T47D (cell line): ENCODE results near the gene LRRC26.

Experiments
- DNase-seq, 2 experiments: peaks; one replicate each; pipeline versions ENCODE4 v3.0.0 to v3.0.0-alpha.2; 2011 to 2012; ENCODE audit warnings: low read depth in 1 of 2, low spot score in 1 of 2
- JUND ChIP-seq: IDR thresholded peaks from 2 replicates; pipeline ENCODE4 v1.6.1; 2012; ENCODE audit warnings: low read depth
- in situ Hi-C: cut with HindIII; loops from 2 replicates; pipeline ENCODE4 v1.10.0; 2016; ENCODE audit warnings: low sequenced_read_pairs, low pct_unique_long_range_greater_than_20kb

The LRRC26 gene

GRCh38 chr9:137186385-137186784 lies 16.5 kb upstream of the LRRC26 start:
- no peak for DNase-seq
- TF ChIP-seq JUND: no peak
- in situ Hi-C loops: no loop called here

DNA sequence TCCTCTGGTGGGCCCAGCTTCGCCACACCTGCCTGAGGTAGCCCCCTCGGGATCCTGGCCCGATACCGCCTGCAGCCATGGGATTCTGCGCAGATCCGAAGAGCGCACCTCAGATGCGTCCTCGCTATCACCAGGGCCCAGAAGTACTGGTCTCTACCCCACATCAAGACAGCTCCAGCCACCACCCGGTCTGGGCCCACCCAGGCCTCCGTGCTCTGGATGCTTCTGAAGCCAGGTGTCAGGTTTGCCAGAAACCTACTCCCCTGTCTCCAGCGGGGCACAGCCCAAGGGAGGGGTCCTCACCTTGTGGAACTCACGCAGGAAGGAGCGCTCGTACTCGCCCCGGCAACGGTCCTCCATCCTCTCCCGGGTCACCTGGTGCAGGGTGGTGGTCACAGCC lies 16.1 kb upstream of the LRRC26 start:
- in situ Hi-C loops: no loop called here
- no peak for DNase-seq
- TF ChIP-seq JUND: no peak

- DNase-seq: no peak
- no peak for TF ChIP-seq JUND
- in situ Hi-C loops: no loop called here
Measured at GRCh38 chr9:137184881-137185660, 15.2 kb upstream of the LRRC26 start.

GRCh38 chr9:137183980-137184595 lies 14.2 kb upstream of the LRRC26 start:
- no peak for DNase-seq
- in situ Hi-C loops: no loop called here
- no peak for TF ChIP-seq JUND

- DNase-seq: no peak
Measured at GRCh38 chr9:137182836-137183235, 13.0 kb upstream of the LRRC26 start.

DNA sequence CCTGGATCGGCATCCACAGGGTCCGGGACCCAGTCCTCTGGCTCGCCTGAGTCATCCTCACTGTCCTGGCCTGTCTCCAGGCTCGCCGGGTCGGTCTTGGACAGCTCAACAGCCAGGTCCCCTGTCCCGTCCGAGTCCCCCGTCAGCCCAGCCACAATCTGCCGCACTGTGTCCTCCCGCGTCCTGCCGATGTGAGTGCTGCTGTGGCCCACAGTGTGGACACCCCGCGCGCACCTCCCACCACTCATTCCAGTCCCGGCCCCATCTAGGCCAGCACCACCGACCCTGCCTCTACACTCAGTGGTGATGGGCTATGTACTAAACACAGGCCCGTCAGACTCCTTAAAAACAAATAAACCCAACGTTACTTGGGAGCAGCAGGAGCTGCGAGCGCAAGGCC lies 11.8 kb upstream of the LRRC26 start:
- no peak for TF ChIP-seq JUND
- DNase-seq: no peak
- in situ Hi-C loops: no loop called here

More at GRCh38 chr9:137182836-137183235, 13.0 kb upstream of the LRRC26 start:
- in situ Hi-C loops: no loop called here
- TF ChIP-seq JUND: no peak

GRCh38 chr9:137180491-137180890 lies 10.6 kb upstream of the LRRC26 start:
- no peak for TF ChIP-seq JUND
- DNase-seq: no peak
- in situ Hi-C loops: no loop called here

GRCh38 chr9:137179761-137180160 lies 9.9 kb upstream of the LRRC26 start:
- in situ Hi-C loops: no loop called here
- no peak for DNase-seq
- TF ChIP-seq JUND: no peak

GRCh38 chr9:137178939-137179630 lies 9.2 kb upstream of the LRRC26 start:
- in situ Hi-C loops: no loop called here

DNA sequence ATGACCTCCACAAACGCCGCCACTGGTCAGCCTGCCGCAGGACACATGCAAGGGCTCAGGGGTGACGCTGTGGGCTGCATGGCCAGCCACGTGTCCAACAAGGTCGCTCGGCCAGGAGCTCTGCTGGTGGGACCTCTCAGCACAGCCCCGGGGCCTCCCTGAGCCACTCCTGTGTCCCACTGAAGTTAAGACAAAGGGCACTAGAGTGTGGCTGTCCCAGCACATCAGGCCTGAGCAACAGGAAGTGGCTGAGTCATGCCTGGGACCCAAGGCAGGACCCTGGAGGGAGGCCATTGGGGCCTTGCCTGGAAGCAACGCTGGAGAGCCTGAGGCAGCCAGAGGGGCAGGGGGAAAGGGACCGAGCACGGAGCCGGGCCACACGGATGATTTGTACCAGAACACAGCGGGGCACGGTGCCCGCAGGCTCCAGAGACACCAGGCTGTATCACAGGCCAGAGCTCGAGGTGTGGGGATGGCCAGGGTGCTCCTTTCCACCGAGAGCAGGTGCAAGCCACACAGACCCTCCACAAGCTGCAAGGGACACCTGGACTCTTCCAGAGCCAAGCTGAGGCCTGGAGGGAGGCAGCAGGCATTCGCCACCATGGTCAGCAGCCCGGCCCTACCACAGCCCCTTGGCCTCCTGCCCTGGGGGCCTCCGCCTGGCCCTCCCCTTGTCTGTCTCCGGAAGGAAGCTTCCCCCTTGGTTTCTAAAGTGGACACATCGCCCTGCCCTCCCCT lies 8.5 kb upstream of the LRRC26 start:
- in situ Hi-C loops: no loop called here
- TF ChIP-seq JUND: no peak
- no peak for DNase-seq

More at GRCh38 chr9:137178939-137179630, 9.2 kb upstream of the LRRC26 start:
- no peak for DNase-seq
- no peak for TF ChIP-seq JUND

DNA sequence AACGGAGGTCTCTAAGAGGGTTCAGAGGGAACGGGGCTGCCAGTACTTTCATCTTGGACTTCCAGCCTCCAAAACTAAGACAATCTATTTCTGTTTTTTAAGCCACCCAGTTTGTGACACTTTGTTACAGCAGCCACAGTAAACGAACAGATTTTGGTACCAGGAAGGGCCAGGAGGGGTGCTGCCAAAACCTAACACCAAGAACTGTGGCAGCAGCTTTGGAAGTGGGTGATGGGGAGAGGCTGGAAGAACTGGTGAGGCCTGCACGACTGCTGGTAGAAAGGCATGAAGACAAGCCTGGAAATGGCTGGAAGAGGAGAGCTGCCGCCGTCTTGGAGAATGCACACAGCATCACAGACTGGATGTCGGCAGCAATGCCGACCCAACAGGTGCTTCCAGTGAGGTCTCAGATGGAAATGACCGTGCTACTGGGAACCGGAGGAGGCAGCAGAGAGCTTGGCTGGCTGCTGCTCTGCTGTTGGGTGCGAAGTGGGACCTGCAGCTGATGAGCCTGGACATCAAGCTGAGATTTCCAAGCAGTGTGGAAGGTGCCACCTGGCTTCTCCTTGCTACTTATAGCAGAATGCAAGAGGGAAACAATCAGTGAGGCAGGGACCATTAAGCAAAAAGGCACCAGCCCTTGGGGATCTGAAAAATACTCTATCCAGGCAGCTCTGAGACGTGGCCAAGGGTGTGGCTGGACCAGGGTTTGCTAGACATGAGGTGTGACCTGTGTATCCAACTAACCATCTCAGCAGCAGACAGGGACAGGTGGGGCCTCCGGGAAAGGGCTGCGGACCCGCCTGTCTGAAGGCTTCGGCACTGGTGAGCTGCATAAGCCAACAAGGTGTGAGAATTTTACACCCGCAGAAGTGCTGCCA lies 6.7 kb upstream of the LRRC26 start:
- in situ Hi-C loops: no loop called here
- no peak for TF ChIP-seq JUND
- peak; percentile 91 to 98 for DNase-seq

- no peak for DNase-seq
- in situ Hi-C loops: no loop called here
- no peak for TF ChIP-seq JUND
Measured at GRCh38 chr9:137175345-137175961, 5.6 kb upstream of the LRRC26 start.
